Fibroblast of lung (primary cell): ENCODE data around the gene ITIH1. TPM values are rescaled to one million over a fixed set of nuclear protein-coding genes. Genes with fewer than 3 reads are reported as not detected.
"Not testable (repeated sequence)": the region's sequence is repeated elsewhere in the genome, so short reads cannot be mapped to it uniquely, and the experiment has no call there.

Experiments used
- DNase-seq, 2 donors: peaks; one replicate each; pipeline versions ENCODE4 v3.0.0 to v3.0.0-alpha.2; 2010; ENCODE audit warnings: low read depth in 2 of 2
- H2AFZ ChIP-seq: 2 replicates; pipeline ENCODE4 v1.5.1; 2012; ENCODE audit warnings: low read length, control low read depth, inconsistent platforms
- H3K27ac ChIP-seq: 2 replicates; pipeline ENCODE4 v1.5.1; 2011; ENCODE audit warnings: low read length, control low read depth; ENCODE audit not compliant: insufficient read depth
- H3K27me3 ChIP-seq: 2 replicates; pipeline ENCODE4 v1.5.1; 2011; ENCODE audit warnings: mild to moderate bottlenecking, low read length; ENCODE audit not compliant: control insufficient read depth, insufficient read depth
- H3K36me3 ChIP-seq: 2 replicates; pipeline ENCODE4 v1.5.1; 2011; ENCODE audit warnings: low read length; ENCODE audit not compliant: control insufficient read depth, insufficient read depth
- H3K4me1 ChIP-seq: 2 replicates; pipeline ENCODE4 v1.5.1; 2011; ENCODE audit warnings: low read length; ENCODE audit not compliant: control insufficient read depth, insufficient read depth; ENCODE audit errors: extremely low read depth
- H3K4me2 ChIP-seq: 2 replicates; pipeline ENCODE4 v1.5.1; 2011; ENCODE audit warnings: low read length, control low read depth; ENCODE audit not compliant: insufficient read depth; ENCODE audit errors: extremely low read depth
- H3K4me3 ChIP-seq, 4 experiments: fragments of 200-600 bp in 1 of 4; sonication (generic) in 1 of 4; replicated peaks in 1 of 4; 2 replicates each; pipeline ENCODE4 v1.5.1; 2011 to 2016; ENCODE audit warnings: low read length in 4 of 4, low read depth in 3 of 4, mild to moderate bottlenecking in 3 of 4, control low read depth in 2 of 4, inconsistent platforms in 1 of 4, mixed read lengths in 1 of 4; ENCODE audit not compliant: insufficient read depth in 1 of 4; ENCODE audit errors: control extremely low read depth in 1 of 4
- H3K79me2 ChIP-seq: 2 replicates; pipeline ENCODE4 v1.5.1; 2012; ENCODE audit warnings: mild to moderate bottlenecking, low read length, inconsistent platforms; ENCODE audit not compliant: control insufficient read depth, insufficient read depth
- H3K9ac ChIP-seq: 2 replicates; pipeline ENCODE4 v1.5.1; 2011; ENCODE audit warnings: mild to moderate bottlenecking, low read length, control low read depth; ENCODE audit not compliant: insufficient read depth
- H3K9me3 ChIP-seq: 2 replicates; pipeline ENCODE4 v1.5.1; 2012; ENCODE audit warnings: low read depth, low read length; ENCODE audit not compliant: control insufficient read depth, insufficient read depth
- H4K20me1 ChIP-seq: 2 replicates; pipeline ENCODE4 v1.5.1; 2011; ENCODE audit warnings: low read length; ENCODE audit not compliant: control insufficient read depth, insufficient read depth; ENCODE audit errors: extremely low read depth
- CTCF ChIP-seq, 2 donors: IDR thresholded peaks in 1 of 2; conservative IDR thresholded peaks in 1 of 2; 1 replicate in 1 of 2; 2 replicates in 1 of 2; pipeline ENCODE4 v1.5.1; 2011 to 2012; ENCODE audit warnings: low read length in 2 of 2, control low read depth in 1 of 2, inconsistent platforms in 1 of 2, low read depth in 1 of 2, mild to moderate bottlenecking in 1 of 2
- EZH2 ChIP-seq: IDR thresholded peaks from 2 replicates; pipeline ENCODE4 v1.5.1; 2012; ENCODE audit warnings: low read length, control low read depth, mild to moderate bottlenecking; ENCODE audit errors: missing control alignments
- polyA plus RNA-seq, 2 donors: library from polyadenylated mRNA; depleted of rRNA in 1 of 2; stranded (reverse) in 1 of 2; unstranded in 1 of 2; fragments of >200 nt; gene quantifications; 2 replicates each; pipeline ENCODE4 v1.2.1, GENCODE V29; 2011 to 2012; ENCODE audit warnings: missing spikeins in 1 of 2
- total RNA-seq: library from RNA; depleted of rRNA; stranded (reverse); fragments of >200 nt; gene quantifications from 2 replicates; pipeline ENCODE4 v1.2.1, GENCODE V29; 2014

Gene ITIH1
- total and polyA plus RNA-seq, 2 donors (not counting 1 experiment from before 2014, with no cell fraction given) = not detected

GRCh38 chr3:52774066-52774713 is 3.2 kb upstream of the ITIH1 start:
- TF ChIP-seq CTCF (conservative IDR thresholded peaks at IDR 0.05 in 1 of 2, IDR thresholded peaks at IDR 0.05 in 1 of 2; ENCODE audit: low read depth in 1 of 2, low read length in 2 of 2) (no peak), EZH2 (no peak)
- no peaks in the 10 kb centered on the region for H3K4me1 ChIP-seq

GRCh38 chr3:52774901-52775864 is 2.2 kb upstream of the ITIH1 start:
- Histone ChIP-seq H3K4me2 (no peak overlapping the region), H3K9ac (no peak overlapping the region), H3K79me2 (no peaks in the 10 kb centered on the region), H3K4me3 (no peak overlapping the region), H3K27me3 (peaks cover 8% of the 10 kb centered on the region), H3K27ac (no peak overlapping the region), H3K36me3 (no peaks in the 10 kb centered on the region), H3K9me3 (no peaks in the 10 kb centered on the region), H3K4me1 (no peaks in the 10 kb centered on the region), H4K20me1 (no peaks in the 10 kb centered on the region), H2AFZ (no peak overlapping the region)
- TF ChIP-seq CTCF (conservative IDR thresholded peaks at IDR 0.05 in 1 of 2, IDR thresholded peaks at IDR 0.05 in 1 of 2; ENCODE audit: low read depth in 1 of 2, low read length in 2 of 2) = no peak
- TF ChIP-seq EZH2 = no peak
- no peak for DNase-seq

More at GRCh38 chr3:52774066-52774713, 3.2 kb upstream of the ITIH1 start:
- DNase-seq = no peak
- no peaks in the 10 kb centered on the region for H3K9me3 ChIP-seq
- H3K4me2 ChIP-seq = no peak overlapping the region
- no peak overlapping the region for H3K9ac ChIP-seq
- H3K79me2 ChIP-seq = peaks cover 2% of the 10 kb centered on the region
- no peaks in the 10 kb centered on the region for H3K36me3 ChIP-seq
- no peak overlapping the region for H3K27ac ChIP-seq
- peaks cover 4% of the 10 kb centered on the region for H3K27me3 ChIP-seq
- no peak overlapping the region for H3K4me3 ChIP-seq
- H2AFZ ChIP-seq = no peak overlapping the region
- no peaks in the 10 kb centered on the region for H4K20me1 ChIP-seq

DNA sequence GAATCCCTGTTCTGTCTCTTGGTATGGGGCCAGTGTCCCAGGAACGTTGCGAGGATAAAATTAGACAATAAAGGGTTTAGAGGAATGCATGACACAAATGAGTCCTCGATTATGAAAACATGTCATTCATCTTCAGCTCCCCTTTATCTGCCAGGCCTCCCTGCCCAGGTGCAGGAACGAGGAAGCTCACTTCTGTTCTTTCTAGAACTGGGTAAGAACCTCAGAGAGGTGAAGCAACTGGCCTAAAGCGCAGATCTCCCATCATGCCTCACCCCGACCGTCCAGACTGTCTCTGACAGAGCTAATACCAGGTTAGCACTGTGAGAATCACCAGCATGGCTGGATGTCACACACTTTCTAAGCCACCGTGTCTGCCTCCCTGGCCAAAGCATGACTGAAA is 1.5 kb upstream of the ITIH1 start:
- no peak for TF ChIP-seq EZH2
- TF ChIP-seq CTCF (conservative IDR thresholded peaks at IDR 0.05 in 1 of 2, IDR thresholded peaks at IDR 0.05 in 1 of 2; ENCODE audit: low read depth in 1 of 2, low read length in 2 of 2) = no peak

GRCh38 chr3:52776486-52776885 is 913 bp upstream of the ITIH1 start:
- H2AFZ ChIP-seq, H3K9ac ChIP-seq, H3K4me2 ChIP-seq, H3K4me3 ChIP-seq, H3K36me3 ChIP-seq, H3K4me1 ChIP-seq, H4K20me1 ChIP-seq, DNase-seq, H3K9me3 ChIP-seq, H3K79me2 ChIP-seq, H3K27ac ChIP-seq, H3K27me3 ChIP-seq: not testable (repeated sequence)

More for the DNA sequence above, 1.5 kb upstream of the ITIH1 start:
- Histone ChIP-seq H3K27me3 (peaks cover 8% of the 10 kb centered on the region), H3K79me2 (no peaks in the 10 kb centered on the region), H4K20me1 (no peaks in the 10 kb centered on the region), H3K36me3 (no peaks in the 10 kb centered on the region), H3K4me1 (no peaks in the 10 kb centered on the region), H3K4me2 (no peak overlapping the region), H3K9me3 (no peaks in the 10 kb centered on the region), H3K4me3 (no peak overlapping the region), H3K9ac (no peak overlapping the region), H3K27ac (no peak overlapping the region), H2AFZ (no peak overlapping the region)
- DNase-seq = no peak
